Ishikawa (cell line): ENCODE measurements around the gene MYLK4.

Experiments used
- CEBPB ChIP-seq: IDR thresholded peaks from 2 replicates; pipeline ENCODE4 v1.6.1; 2012
- CREB1 ChIP-seq: IDR thresholded peaks from 2 replicates; pipeline ENCODE4 v1.6.1; 2012; ENCODE audit warnings: low read depth
- EGR1 ChIP-seq: IDR thresholded peaks from 2 replicates; pipeline ENCODE4 v1.6.1; 2012
- EP300 ChIP-seq: IDR thresholded peaks from 2 replicates; pipeline ENCODE4 v1.6.1; 2012; ENCODE audit warnings: borderline replicate concordance
- NFIC ChIP-seq: IDR thresholded peaks from 2 replicates; pipeline ENCODE4 v1.6.1; 2012
- RAD21 ChIP-seq: IDR thresholded peaks from 2 replicates; pipeline ENCODE4 v1.6.1; 2012; ENCODE audit warnings: low read depth
- TAF1 ChIP-seq: IDR thresholded peaks from 2 replicates; pipeline ENCODE4 v1.6.1; 2012; ENCODE audit warnings: low read depth, mild to moderate bottlenecking
- TCF12 ChIP-seq: IDR thresholded peaks from 2 replicates; pipeline ENCODE4 v1.6.1; 2012; ENCODE audit warnings: low read depth
- YY1 ChIP-seq: IDR thresholded peaks from 2 replicates; pipeline ENCODE4 v1.6.1; 2012; ENCODE audit warnings: low read depth
- ZBTB7A ChIP-seq: IDR thresholded peaks from 2 replicates; pipeline ENCODE4 v1.6.1; 2012; ENCODE audit warnings: low read depth
- TF ChIP-seq, protein P1 (sequence below): IDR thresholded peaks from 2 replicates; pipeline ENCODE4 v1.6.1; 2012
- TF ChIP-seq, protein P2 (sequence below): IDR thresholded peaks from 2 replicates; pipeline ENCODE4 v1.6.1; 2012
- TF ChIP-seq, protein P3 (sequence below): IDR thresholded peaks from 2 replicates; pipeline ENCODE4 v1.6.1; 2012; ENCODE audit warnings: low read depth, mild to moderate bottlenecking

DNA sequence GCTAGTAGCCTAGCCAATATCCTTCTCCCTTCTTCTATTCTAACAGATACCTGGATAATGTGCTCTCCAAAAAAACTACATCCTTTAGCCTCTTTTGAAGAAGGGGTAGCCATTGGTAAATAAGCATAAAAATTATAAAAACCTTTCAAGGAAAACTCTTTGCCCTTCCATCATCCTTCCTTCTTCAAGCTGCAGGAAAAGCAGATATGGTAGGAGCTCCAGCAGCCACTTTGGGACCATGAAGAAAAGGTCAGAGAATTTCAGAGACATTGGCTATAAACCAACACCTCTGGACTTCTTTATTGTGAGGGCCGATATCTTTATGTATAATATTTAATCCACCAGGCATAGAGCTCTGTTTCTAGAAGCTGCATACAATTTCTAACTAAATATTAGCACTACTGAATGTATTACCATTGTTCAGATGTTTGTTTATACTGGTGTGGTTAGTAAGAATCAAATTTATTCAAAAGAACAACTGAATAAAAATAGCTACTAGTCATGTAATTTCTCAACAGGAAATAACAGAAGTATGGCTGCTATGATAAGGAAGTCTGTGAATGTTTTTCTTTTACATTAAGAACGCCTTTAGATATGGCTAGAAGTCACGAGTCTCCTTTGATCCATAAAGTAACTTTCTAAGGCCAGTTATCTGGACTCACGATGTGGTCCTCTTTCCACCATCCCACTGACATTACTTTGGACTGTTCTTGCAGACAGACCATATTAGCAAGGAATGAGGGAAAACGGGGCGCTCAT, 32.2 kb downstream of the MYLK4 start:
- TF ChIP-seq CEBPB (no peak), ZBTB7A (no peak), TCF12 (no peak), YY1 (no peak), EGR1 (no peak), RAD21 (no peak), EP300 (no peak), CREB1 (no peak), NFIC (no peak), TAF1 (no peak)
- TF ChIP-seq, protein P1, sequence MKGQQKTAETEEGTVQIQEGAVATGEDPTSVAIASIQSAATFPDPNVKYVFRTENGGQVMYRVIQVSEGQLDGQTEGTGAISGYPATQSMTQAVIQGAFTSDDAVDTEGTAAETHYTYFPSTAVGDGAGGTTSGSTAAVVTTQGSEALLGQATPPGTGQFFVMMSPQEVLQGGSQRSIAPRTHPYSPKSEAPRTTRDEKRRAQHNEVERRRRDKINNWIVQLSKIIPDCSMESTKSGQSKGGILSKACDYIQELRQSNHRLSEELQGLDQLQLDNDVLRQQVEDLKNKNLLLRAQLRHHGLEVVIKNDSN: no peak
- TF ChIP-seq, protein P2, sequence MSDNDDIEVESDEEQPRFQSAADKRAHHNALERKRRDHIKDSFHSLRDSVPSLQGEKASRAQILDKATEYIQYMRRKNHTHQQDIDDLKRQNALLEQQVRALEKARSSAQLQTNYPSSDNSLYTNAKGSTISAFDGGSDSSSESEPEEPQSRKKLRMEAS: no peak
- TF ChIP-seq, protein P3, sequence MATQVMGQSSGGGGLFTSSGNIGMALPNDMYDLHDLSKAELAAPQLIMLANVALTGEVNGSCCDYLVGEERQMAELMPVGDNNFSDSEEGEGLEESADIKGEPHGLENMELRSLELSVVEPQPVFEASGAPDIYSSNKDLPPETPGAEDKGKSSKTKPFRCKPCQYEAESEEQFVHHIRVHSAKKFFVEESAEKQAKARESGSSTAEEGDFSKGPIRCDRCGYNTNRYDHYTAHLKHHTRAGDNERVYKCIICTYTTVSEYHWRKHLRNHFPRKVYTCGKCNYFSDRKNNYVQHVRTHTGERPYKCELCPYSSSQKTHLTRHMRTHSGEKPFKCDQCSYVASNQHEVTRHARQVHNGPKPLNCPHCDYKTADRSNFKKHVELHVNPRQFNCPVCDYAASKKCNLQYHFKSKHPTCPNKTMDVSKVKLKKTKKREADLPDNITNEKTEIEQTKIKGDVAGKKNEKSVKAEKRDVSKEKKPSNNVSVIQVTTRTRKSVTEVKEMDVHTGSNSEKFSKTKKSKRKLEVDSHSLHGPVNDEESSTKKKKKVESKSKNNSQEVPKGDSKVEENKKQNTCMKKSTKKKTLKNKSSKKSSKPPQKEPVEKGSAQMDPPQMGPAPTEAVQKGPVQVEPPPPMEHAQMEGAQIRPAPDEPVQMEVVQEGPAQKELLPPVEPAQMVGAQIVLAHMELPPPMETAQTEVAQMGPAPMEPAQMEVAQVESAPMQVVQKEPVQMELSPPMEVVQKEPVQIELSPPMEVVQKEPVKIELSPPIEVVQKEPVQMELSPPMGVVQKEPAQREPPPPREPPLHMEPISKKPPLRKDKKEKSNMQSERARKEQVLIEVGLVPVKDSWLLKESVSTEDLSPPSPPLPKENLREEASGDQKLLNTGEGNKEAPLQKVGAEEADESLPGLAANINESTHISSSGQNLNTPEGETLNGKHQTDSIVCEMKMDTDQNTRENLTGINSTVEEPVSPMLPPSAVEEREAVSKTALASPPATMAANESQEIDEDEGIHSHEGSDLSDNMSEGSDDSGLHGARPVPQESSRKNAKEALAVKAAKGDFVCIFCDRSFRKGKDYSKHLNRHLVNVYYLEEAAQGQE: no peak
